ENCODE measurements around the gene RAB11B.
A peak's percentile ranks its signal among the peaks of the same experiment; 100 is the strongest.
"Not testable (repeated sequence)": the region's sequence is repeated elsewhere in the genome, so short reads cannot be mapped to it uniquely, and the experiment has no call there.

The RAB11B gene

DNA sequence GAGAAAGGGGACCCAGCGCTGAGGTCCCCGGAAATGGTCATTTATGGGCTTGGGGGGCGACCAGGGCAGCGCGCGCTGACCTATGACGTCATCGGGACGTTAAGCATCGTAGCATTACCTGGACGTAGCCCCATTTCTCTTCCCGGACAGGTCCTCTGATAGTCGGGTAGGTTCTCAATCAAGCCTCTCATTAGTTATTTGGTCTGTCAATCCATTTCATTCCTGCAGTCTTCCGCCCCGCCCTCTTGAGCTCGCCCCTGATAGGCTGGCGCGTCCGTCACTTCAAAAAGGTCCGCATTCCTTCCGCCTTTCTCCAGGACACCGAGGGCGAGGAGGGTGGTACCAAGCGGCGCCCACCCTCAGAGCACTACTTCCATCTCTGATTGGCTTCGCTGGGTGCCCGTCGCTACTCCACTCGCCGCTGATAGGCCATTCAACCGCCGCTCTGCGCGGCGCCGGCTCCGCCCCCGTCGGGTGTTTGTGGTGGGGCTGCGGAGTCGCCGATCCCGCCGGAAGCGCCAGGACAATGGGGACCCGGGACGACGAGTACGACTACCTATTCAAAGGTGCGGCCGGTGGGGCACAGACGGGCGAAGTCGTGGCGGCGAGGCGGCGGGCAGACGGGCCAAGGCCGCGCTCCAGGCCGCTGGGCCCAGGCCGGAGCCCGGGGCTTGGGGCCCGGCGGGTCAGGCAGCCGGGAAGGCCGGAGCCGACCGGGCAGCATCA lies at the start of gene RAB11B:
Gene RAB11B, plus strand, starts transcription at position 470 of the 726 bp plus-strand sequence. Its CDS starts 57 bp downstream, at position 527.
- FAIRE-seq (peak; percentile 98), DNase-seq (ENCODE audit: insufficient read length, low spot score) (peak; percentile 100)

GRCh38 chr19:8341504-8341903 lies 48.7 kb upstream of the RAB11B start:
- DNase-seq (ENCODE audit: insufficient read length, low spot score); FAIRE-seq: not testable (repeated sequence)

- DNase-seq (ENCODE audit: insufficient read length, low spot score) (no peak), FAIRE-seq (no peak)
Measured at GRCh38 chr19:8342316-8342683, 47.9 kb upstream of the RAB11B start.

- DNase-seq (ENCODE audit: insufficient read length, low spot score): peak; percentile 99
- FAIRE-seq: peak; percentile 76
Measured at GRCh38 chr19:8342684-8343482, 47.3 kb upstream of the RAB11B start, which contains the start of gene KANK3. KANK3 (minus strand) TSS chr19:8343262; CDS start chr19:8337828, 5,434 bp downstream.

GRCh38 chr19:8343483-8343844 lies 46.7 kb upstream of the RAB11B start:
- FAIRE-seq: no peak
- no peak for DNase-seq (ENCODE audit: insufficient read length, low spot score)

DNA sequence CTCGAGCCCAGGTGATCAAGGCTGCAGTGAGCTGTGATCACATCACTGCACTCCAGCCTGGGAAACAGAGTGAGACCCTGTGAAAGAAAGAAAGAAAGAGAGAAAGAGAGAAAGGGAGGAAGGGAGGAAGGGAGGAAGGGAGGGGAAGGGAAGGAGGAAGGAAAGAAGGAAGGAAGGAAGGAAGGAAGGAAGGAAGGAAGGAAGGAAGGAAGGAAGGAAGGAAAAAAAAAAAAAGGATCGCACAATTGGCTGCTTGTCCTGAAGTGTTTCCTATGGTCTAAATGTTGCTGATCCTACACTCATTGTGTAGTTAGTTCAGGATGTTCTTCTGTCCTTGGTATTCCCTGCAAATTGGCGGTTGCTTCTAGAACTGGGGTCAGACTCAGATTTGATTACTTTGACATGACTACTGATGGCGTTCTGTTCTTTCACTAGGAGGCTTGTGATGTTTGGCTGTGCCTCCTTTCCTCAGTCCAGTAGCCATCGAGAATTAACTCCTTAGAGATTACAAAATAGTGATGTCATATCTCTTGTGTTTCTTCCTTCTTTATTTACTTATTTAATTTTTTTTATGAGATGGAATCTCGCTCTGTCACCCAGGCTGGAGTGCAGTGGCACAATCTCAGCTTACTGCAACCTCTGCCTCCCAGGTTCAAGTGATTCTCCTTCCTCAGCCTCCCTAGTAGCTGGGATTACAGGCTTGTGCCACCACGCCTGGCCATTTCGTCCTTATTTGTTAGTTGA lies 40.4 kb upstream of the RAB11B start:
- FAIRE-seq; DNase-seq (ENCODE audit: insufficient read length, low spot score): not testable (repeated sequence)

DNA sequence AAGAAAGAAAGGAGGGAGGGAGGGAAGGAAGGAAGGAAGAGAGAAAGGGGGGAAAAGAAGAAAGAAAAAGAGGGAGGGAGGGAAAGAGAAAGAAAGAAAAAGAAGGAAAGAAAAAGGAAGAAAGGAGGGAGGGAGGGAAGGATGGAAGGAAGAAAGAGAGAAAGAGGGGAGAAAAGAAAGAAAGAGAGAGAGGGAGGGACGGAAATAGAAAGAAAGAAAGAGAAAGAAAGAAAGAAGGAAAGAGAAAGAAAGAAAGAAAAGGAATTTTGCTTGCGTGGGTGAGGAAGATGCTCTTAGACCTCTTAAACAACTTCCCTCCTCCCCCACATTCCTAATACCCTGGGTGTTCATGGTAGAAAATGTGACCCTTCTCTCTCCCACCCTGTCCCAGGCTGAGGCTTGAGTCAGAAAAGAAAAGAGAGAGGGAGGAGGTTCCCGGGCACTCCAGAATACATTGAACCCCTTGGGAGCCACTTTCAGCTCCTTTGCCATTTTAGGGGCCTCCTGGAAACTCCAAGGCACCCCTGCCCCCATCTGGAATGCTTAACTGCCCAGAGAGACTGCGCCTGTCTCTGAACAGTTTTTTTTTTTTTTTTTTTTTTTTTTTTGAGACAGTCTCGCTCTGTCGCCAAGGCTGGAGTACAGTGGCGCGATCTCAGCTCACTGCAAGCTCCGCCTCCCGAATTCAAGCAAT lies 37.9 kb upstream of the RAB11B start:
- no peak for DNase-seq (ENCODE audit: insufficient read length, low spot score)
- no peak for FAIRE-seq

GRCh38 chr19:8352845-8353244 lies 37.3 kb upstream of the RAB11B start:
- not testable (repeated sequence) for DNase-seq (ENCODE audit: insufficient read length, low spot score); FAIRE-seq

GRCh38 chr19:8355631-8356402 lies 34.3 kb upstream of the RAB11B start:
- DNase-seq (ENCODE audit: insufficient read length, low spot score) (peak; percentile 74), FAIRE-seq (peak; percentile 96)

DNA sequence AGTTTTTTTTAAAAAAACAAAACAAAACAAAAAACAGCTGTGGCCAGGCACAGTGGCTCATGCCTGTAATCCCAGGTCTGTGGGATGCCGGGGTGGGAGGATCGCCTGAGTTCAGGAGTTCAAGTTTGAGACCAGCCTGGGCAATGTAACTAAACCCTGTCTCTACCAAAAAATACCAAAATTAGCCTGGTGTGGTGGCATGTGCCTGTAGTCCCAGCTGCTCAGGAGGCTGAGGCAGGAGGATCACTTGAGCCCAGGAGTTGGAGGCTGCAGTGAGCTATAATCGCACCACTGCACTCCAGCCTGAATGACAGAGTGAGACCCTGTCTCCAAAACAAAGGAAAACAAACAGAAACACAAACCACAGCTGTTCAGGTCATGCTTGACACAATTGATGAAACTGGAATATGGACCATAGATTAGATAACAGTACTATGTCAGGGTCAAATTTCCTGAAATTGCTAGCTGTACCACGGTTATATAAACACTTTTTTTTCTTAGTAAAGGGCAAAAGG lies 33.1 kb upstream of the RAB11B start:
- no peak for FAIRE-seq
- no peak for DNase-seq (ENCODE audit: insufficient read length, low spot score)

DNA sequence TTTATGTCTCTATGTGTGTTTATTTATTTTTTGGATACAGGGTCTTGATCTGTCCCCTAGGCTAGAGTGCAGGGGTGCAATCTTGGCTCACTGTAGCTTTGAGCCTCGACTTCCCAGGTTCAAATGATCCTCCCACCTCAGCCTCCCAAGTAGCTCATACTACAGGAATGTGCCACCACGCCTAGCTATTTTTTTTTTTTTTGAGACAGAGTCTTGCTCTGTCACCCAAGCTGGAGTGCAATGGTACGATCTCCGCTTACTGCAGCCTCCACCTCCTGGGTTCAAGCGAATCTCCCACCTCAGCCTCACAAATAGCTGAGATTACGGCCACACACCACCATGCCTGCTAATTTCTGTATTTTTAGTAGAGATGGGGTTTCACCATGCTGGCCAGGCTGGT lies 31.2 kb upstream of the RAB11B start:
- FAIRE-seq: no peak

DNA sequence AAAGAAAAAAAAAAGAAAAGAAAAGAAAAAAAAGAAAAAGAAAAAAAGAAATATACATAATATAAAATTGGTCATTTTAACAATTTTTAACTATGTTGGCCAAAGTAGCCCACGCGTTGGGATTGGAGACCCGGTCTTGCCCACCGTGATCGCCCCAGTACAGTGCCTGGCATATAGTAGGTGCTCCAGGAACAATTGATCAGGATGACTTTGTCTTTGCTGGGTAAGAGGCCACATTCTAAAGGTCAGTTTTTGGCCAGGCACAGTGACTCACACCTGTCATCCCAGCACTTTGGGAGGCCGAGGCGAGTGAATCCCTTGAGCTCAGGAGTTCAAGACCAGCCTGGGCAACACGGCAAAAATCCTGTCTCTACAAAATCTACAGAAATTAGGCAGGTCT lies 30.0 kb upstream of the RAB11B start:
- no peak for DNase-seq (ENCODE audit: insufficient read length, low spot score)
- FAIRE-seq: no peak

More for the DNA sequence above, 31.2 kb upstream of the RAB11B start:
- no peak for DNase-seq (ENCODE audit: insufficient read length, low spot score)

GRCh38 chr19:8361921-8362793 lies 28.0 kb upstream of the RAB11B start:
- DNase-seq (ENCODE audit: insufficient read length, low spot score) (peak; percentile 95), FAIRE-seq (peak; percentile 97)

GRCh38 chr19:8363803-8364771 lies 26.1 kb upstream of the RAB11B start, which contains the start of gene ANGPTL4:
ANGPTL4 (plus strand) TSS chr19:8364155; CDS start chr19:8364322, 167 bp downstream.
- DNase-seq (ENCODE audit: insufficient read length, low spot score): peak; percentile 65

GRCh38 chr19:8366121-8366581 lies 24.0 kb upstream of the RAB11B start:
- FAIRE-seq (no peak), DNase-seq (ENCODE audit: insufficient read length, low spot score) (no peak)

More at GRCh38 chr19:8363803-8364771, 26.1 kb upstream of the RAB11B start, which contains the start of gene ANGPTL4:
- FAIRE-seq: no peak

- FAIRE-seq: peak; percentile 16
- no peak for DNase-seq (ENCODE audit: insufficient read length, low spot score)
Measured at GRCh38 chr19:8366961-8367326, 23.2 kb upstream of the RAB11B start.

Measured in HTR-8/SVneo (cell line).